Fibroblast of peridontal ligament (primary cell): Measurements from ENCODE around the gene CPLX4.

Source experiments
- DNase-seq: peaks from one replicate; pipeline ENCODE4 v3.0.0-alpha.2; 2010; ENCODE audit errors: extremely low read depth

Gene CPLX4

DNA sequence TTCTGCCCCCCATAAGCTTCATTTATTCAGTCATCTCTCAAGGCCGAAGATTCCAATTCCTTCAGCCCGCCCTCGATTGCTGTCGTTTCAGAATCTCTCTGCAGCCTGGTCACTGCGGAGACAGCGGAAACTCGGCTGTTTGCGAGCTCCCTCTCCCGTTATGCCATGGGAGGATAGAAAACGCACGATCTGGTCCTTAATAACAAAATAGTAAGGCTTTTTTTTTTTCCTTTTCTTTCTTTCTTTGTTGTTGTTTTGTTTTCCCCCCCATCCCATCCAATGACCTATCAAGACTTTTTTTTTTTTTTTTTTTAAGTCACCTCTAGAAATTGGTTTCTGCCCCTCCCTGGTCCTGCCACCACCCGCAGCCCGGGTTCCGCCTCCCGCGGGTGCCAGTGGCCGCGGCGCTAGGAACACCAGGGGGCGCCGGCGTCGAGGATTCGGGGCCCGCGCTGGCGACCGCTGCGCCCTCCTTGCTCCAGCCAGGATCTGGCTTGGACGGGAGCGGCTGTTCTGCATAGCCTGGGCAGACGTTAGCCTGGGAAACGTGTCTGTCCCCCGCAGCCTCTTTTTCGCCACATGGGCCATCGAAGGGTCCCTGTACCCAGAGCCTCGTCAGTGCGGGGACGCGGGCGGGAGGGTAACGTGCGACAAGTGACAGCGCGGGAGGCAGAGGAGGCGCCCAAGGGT, 10.1 kb downstream of the CPLX4 start:
- peak; percentile 64 for DNase-seq

DNA sequence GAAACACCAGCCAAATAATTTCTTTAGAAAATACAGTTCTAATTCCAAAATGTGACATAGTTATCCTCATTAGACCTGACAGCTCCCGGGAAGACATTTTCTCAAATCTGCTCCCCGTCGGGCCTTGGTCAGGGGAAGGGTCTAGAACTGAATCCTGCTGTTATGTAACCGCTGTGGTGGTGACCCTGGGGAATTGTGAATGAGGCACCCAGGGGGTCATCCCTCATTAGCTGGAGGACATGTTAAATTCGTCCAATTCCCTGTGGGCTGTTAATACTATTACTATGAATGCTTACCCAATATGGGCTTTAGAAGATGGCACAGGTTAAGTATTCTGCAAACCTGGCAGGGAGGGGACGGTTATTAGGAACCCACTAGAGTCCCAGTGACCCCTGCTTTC, 11.8 kb downstream of the CPLX4 start:
- no peak for DNase-seq

DNA sequence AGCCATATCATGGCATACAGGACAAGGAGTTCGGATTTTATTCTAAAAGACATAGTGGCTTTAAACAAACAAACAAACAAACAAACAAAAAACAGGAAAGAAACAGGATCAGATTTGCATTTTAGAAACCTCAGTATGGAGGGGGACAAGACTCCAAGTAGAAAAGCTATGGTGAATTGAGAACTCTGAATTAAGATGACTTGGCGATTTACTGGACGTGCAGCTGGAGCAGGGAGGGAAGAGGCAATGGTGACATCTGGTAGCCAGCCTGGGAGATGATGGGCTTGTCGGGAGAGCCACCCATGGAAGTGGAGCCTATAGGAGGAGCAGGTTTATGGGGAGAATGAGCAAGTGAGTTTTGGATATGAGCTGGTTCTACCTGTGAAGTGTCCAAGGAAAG, 13.2 kb downstream of the CPLX4 start:
- DNase-seq = no peak

DNA sequence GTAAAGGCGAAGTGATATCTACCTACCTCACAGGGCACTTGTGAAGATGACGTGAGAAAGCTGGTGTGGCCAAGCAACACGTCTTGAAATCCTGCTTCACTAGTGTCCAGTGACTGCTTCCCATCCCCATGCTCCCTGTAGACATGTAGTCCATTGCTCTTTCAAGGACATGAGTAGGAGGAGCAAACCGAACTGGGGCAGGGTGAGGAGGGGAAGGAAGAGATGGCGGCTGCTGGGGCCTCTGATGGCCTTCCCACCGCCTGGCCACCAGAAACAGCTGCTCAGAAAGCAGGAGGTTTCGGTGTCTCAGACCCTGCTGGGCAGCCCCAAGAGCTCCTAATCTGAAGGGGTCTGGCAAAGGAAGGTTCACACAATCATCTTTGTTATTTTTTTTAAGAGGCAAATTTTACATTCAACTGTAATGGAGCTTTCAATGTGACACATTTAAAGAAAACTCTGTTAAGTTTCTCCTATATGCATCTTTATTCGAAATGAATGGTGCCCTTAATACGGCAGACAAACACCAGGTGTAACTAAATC, 14.7 kb downstream of the CPLX4 start:
- no peak for DNase-seq

DNA sequence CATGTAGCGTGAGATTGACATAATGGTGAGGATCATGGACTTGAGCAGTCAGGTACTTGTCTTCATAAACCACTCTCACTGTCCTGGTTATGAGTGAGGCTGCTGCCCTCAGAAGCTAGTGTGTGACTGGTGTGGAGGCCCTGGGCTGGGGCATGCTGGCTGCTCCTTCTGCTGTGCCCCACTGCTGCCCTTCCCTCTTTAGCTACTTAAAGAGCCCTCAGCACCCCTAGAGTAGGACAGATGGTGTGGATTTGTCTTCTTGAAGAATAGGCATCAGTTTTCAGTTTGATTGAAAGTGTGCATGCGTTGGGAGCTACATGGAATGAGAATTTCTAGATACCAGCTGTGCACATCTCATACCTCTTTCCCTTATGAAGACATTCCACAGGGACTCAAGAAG, 15.4 kb downstream of the CPLX4 start:
- no peak for DNase-seq

DNA sequence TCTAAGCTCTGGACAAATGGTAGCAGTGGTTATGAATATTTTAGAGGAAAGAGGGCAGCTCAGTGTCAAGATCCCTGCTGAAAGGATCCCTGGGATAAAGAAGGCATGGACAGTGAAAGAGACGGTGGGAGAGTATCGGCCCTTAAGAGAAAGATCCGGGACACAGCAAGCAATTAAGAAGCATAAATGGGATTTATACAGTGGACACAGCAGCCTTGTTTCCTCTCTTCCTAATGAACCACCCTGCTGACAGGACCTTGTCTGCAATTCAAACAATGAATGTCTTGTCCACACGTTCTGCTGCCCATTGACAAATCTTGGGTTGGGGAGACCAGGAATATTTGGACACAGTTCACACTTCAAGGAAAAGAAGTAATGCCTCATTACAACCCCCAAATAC, 16.5 kb downstream of the CPLX4 start:
- DNase-seq = no peak

DNA sequence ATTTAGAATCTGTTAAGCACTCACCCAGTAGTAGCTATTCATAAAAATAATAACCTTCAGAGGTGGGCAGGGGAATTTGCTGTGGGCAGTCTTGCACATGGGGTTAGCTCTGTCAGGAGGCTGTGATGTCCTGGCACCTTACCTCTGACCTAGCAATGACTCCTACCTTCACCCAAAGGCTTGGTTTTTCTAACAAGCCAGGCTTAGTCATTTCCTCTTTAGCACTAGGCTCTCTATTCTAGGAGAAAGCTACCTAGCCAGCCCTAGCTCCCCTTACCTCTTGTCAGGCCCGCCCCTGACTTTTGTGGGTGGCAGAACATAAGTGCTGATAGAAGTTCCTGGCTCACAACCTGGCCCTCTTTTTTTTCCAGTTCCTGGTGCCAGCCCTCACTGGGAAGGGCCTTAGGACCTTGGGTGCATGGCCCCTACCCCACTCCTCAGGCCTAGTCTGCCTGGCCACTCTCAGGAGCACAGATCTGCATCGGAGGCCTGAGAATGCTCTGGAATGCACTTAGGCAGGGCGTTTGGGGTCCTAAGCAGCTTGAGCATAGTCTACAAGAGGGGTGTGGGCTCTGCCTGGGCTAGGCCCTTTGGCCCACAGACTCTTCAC, 17.7 kb downstream of the CPLX4 start:
- no peak for DNase-seq

DNA sequence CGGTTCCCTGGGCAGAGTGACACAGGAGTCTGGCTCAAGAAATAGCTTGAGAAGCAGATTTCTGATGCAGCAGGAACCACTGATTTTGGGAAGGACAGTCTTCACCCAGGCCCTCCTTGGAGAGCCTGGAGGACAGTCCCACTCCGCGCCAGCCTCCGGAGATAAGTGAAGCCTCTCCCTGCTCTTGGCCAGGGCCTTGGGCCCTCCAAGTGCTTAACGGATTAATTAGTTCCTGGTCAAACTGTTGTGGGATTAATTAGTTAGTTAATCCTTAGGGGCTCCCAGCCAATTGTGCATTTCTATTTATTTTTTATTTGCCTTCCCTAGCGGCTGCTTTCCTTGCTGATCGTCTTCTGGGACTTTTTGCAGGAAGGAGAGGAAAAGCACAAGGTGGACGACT, 19.6 kb downstream of the CPLX4 start:
- DNase-seq = no peak

DNA sequence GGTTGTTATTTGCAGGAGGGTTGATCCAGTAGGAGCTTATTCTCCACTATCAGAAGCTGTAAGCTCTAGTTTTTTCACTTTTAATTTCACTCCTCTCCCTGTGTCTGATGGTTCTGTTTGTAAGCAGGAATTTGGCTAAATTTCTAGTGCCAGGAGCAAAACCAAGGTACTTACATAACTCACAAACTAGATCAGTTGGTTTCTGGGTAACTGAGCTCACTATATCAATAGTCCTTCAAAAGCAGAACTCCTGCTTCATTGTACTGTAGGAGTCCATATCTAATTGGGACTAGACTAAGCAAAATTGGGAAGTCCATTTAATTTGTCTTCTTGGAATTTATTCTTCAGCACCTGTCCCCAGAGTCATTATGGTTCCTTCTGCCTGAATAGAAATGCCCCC, 25.1 kb downstream of the CPLX4 start:
- DNase-seq = no peak

DNA sequence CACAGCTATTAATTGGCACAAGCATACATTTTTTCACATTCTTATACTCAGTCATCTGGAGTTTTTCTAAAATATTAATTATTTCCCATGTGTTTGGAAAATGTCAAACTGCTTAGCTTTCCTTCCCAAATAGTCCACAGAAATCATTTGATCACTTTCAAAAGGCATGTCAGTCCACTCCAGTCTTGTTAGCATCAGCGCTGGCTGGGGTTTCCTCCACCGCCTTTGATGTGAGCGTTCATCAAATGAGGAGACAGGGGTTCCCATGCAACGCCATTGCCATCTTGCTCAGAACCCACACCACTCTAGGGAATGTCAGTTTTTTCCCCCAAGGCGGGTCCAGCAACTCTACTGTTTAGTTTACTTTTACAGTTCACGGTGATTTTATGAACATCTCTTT, 32.1 kb downstream of the CPLX4 start:
- no peak for DNase-seq

DNA sequence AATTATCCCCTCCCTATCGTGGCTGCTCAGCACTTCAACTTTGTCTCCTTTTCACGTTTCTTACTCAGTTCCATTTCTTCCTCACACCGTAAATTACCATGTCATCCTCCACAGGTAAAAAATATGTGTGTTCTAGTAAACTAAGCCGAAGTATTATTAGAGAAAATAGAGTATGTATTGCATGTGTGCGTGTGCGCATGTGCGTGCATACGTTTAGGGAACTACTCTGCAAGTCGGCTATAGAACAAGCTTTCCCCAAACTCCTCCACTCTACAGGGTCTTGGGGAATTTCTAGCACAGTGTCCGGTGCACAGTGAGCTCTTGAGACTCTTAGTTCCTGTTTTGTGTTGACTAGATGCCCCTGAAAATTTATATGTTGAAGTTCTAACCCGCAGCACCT, 36.1 kb downstream of the CPLX4 start:
- no peak for DNase-seq

DNA sequence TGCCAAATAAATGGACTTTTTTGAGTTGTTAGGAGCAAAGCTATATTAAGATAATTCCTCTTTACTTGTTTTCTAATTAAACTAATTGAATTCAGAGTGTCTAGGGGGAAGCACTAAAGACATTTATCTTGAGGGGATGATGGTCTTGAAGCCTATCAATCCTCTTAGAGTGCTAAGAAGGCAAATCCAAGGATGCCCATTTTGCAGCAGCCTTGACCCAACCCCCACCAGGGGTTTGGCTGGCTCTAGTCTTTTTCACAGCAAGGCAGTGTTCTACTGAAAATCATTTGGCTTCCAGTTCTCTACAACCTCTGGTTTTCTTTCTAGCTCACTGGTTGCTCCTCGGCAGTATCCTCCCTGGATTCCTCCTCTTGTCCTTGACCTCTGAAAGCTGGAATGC, 38.7 kb downstream of the CPLX4 start:
- no peak for DNase-seq

DNA sequence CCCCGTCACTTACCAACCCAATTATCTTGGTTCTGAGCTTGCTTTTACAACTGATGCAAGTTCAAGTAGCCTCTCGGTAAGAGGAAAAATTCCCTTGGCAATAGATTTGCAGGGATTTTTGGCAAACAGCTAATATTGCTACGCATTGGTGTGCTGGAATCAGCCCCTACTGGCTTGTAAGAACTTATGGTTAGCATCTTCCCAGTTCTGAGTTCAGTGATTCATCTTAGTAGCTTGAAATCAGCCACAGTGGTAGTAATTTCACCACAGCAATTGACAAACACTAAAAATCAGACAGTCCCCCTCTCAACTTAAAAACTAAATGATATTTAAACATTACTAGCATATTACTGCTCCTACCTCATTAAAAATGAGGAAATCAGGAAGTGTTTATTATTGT, 39.3 kb downstream of the CPLX4 start:
- no peak for DNase-seq

DNA sequence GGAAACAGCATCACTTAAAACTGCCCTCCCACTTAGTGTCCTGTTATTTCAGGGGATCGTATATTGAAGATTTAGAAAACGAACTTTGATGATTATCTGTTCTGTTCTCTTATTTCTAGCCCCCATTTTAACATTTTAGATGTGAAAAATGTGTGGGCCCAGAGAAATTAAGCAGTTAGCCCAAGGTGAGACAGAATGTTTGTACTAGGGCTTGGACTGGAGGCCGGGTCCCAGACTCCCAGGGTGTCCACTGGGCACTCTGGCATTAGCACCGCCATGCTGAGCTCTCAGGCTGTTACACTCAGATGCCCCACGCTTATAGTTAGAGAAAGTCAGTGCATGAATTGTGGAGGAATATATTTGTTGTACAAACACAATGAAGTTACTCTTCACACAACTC, 39.7 kb downstream of the CPLX4 start:
- DNase-seq = no peak

DNA sequence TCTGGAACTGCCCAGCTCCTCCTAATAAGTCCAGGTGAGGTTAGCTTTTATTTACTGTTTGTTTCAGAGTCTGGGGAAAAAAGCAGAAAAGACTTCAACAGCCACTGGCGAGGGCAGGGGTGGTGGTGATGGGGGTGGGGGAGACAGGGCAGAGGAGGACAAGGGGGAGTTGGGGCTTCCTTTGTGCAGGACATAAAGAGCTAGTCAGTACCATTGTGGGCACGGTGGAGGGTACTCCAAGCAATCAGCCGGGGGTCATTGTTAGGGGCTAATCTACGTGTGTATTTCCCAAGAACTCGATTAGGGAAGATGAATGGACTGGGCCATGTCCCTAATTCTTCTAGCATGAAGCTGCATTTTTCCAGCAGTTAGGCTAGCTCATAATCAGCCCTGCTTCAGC, 42.4 kb downstream of the CPLX4 start:
- no peak for DNase-seq

DNA sequence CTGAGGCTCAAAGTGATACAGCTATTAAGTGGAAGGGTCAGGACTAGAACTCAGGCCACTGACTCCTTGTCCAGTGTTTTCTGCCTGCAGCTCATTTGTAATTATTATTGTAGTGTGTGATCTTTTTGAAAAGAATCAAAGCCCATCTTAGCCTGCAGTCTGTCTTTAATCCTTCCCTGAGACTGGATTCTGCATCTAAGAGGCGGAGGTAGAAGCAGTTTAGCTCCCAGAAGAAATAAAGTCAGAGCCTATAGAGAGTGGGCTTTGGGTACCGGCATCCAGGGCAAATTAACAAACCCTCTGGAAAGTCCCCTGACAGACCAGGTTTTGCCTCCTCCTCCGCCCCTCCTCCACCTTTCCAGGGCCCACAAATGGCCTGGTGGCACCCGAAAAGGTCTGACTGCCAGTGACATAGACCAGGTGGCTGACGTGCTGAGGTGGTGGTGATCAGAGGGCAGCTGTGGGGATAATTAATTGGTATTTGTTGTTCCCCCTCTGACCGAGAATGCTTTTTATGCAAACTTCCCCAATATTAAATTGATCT, 43.0 kb downstream of the CPLX4 start:
- DNase-seq = no peak

DNA sequence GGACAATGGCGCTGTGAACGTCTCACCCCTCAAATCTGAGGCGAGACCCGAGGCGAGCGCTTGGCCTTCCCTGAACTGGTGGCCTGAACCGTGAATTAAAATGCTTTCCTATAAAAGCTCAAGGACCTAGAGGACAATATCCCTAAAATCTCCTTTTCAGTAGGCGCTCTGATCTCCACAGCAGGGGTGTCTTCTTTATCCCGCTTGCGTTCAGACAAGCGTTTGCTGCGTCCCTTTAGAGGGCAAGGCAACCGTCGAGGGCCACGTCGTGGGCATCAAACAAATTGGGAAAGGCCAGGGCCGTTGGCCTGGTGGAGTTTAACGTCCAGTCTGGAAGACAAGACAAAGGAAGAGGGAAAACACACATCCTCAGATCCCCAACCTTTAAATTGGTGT, 43.9 kb downstream of the CPLX4 start:
- DNase-seq = no peak

DNA sequence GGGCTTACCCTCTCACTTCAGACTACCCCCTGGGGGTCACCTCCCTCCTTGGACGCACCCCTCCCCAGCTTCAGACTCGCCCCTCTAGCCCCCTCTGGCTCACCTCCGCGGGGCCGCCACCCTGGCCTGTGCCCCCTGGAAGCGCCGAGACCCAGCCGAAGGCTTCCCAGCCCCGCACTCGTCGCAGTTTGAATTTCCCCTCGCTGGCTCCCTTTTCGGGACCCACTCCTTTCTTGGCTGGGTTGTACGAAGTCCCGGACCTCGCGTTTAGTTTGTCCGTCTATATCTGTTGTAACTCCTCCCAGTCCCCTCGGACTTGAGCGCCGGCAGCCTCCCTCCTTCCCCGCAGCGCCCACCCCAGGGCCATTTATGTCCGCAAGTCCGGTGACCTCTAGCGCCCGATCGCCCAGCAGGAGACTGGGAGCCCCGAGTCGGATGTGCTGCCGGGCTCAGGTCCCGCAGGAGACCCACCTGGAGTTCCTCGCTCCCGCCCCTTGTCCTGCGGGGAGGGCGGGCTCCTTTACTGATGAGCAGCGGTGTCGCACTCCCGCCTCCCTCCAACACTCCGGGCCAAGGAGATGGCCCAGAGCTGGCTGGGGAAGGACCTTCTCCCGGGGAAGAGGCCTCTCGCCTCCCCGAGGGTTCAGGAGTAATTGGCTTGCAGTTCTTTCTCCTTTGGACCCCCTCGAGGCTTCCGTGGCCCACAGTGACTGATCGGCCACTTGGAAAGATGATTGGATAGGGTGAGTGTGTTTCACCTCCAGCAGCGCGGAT, 44.5 kb downstream of the CPLX4 start:
- no peak for DNase-seq

DNA sequence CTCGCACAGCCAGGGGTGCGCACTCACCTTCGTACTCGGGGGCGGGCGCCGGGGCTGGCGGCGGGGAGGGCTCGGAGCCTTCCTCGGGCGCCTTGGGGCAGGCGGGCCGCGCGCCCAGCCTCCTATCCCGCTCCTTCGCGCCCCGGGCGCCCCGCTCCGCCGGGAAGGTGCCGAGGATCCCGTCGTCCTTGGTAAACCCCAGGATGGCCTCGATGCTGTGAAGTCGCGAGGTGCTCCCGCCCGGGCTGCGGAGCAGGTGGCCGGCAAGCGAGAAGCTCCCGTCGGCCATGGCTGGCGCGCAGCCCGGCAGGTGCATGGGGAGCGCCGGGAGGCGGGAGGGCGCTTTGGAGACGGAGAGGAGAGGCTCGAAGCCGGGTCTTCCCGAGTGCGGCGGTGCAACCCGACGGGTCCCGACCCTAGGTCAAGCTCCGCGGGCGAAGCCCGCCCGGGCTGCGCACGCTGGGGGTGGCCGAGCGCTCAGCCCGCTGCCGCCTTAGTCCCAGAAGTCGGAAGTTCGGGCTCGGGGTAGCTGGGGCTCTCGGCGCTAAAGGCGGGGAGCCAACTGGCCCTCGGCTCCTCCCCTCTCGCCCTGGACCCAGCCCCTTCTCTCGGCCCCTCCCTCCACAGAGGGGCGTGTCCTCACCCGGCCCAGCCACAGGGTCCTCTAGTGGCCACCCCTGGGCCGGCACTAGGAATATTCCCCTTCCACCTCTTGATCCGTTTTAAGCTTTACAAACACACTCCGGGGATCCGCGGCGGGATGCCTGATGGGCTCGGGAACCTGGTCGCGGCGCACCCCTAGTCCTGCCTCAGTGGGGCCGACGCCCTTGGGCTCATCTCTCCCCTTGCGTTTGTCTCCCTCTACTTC, 45.3 kb downstream of the CPLX4 start, which contains the start of gene RAX:
RAX (minus strand) TSS at position 564 of the 868 bp plus-strand sequence; CDS start at position 316, 248 bp downstream.
- DNase-seq = no peak

DNA sequence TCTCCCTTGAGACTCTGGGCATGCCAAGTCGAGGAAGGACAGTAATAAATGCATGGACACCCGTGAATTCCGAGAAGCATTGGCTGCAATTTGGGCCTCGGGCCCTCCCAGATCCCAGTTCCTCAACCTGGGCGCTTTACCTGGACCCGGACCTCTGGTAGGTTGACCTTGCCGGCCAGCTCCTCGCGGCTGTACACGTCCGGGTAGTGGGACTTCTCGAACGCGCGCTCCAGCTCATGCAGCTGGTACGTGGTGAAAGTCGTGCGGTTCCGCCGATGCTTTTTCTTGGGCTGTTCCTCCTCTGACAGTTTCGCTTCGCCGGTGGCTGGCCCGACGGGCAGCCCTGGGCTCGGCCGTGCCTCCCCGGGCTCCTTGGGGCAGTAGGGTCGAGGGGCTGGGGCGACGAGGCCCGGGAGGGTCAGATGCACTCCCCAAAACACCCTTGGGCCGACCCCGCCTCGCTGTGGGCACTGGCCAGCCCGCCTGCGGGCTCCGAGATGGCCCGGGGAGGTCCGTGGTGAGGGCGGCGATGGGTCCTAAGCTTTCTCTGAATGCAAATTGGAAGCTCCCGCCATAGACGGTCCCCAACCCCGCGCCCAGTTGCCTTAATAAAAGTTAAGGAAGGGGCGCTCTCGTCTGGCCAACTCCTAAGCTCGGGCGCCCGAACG, 46.1 kb downstream of the CPLX4 start:
- DNase-seq = no peak

DNA sequence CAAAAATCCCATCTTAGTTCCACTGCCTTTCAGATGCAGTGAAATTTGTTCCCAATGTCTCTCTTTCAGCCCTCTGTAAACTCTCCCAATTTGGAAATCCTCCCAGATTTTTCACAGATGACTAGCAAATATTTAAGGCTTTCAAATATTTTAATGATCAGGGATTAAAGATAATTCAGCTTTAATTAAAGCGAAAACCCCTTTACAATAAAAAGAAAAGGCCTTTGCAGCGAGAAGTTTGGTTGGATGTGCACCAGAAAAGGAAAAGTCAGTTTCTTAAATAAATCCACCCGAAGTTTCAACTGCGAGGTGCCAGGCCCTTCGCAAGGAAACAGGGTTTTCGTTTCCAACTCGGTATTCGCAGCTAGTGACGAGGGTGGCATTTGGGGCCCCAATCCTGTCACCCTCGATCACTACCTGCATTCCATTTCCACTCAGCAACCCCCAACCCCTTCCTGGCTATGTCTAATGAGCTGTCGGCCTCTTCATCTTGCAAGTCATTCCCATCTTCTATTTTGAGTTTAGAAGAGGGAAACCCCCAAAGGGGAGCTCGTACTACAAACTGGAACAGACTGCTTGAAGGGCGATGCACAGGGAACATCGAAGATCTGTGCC, 46.7 kb downstream of the CPLX4 start:
- DNase-seq = no peak
